Right lobe of liver (tissue), 4 donors: ENCODE data around the gene SCRT2.

Experiments used
- POLR2A ChIP-seq: fragments of 450-650 bp; IDR thresholded peaks from one replicate; pipeline ENCODE4 v1.6.1; 2017; ENCODE audit warnings: antibody characterized with exemption, mild to moderate bottlenecking
- TF ChIP-seq, protein P1 (sequence below), 4 donors: fragments of 200-600 bp in 3 of 4; fragments of 450-650 bp in 1 of 4; IDR thresholded peaks; one replicate each; pipeline versions ENCODE4 v1.5.1 to v1.8.0; 2016 to 2022; ENCODE audit warnings: antibody characterized with exemption in 4 of 4, mild to moderate bottlenecking in 2 of 4
- donor health status: DM: no; HTN: no; CAD: no.
- donor health status: DM: no; HTN: no; CAD: no.
- donor health status: DM: no; HTN: yes; CAD: no.

DNA sequence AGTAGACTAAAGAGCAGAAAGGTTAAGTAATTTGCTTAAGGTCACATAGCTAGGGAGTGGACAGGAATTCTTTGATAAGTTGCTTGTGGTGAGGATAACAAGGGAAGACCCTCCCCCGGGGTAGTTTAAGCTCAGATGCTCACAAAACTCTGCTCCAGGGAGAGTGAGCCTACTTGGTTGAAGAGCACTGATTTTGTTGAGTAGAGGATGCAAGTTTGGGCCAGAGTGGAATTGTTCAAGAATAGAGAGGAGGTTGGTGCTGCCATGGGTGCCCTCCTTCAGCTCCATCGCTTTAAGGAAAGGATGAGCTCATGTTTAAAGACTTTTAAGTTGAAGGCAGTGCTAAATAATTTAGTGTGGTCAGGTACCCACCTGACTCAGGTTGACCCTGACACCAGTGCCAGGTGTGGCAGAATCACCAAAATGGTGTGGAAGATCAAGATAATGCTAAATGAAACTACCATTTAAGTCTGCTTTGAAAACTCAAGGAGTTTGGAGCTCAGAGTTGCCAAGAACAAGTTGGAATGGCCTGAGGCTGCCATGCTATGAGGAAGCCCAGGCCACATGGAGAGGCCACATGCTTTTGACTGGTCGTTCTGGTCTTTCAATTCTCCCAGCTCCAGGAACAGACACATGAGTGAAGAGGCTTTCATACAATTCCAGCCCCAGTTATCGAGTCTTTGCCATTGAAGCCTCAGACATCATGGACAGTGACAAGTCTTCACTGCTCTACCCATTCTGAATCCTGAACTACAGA, 57.5 kb downstream of the SCRT2 start:
- TF ChIP-seq, protein P1, sequence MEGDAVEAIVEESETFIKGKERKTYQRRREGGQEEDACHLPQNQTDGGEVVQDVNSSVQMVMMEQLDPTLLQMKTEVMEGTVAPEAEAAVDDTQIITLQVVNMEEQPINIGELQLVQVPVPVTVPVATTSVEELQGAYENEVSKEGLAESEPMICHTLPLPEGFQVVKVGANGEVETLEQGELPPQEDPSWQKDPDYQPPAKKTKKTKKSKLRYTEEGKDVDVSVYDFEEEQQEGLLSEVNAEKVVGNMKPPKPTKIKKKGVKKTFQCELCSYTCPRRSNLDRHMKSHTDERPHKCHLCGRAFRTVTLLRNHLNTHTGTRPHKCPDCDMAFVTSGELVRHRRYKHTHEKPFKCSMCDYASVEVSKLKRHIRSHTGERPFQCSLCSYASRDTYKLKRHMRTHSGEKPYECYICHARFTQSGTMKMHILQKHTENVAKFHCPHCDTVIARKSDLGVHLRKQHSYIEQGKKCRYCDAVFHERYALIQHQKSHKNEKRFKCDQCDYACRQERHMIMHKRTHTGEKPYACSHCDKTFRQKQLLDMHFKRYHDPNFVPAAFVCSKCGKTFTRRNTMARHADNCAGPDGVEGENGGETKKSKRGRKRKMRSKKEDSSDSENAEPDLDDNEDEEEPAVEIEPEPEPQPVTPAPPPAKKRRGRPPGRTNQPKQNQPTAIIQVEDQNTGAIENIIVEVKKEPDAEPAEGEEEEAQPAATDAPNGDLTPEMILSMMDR (IDR thresholded peaks at IDR 0.05): no peak
- TF ChIP-seq POLR2A: no peak
